Pancreas (tissue), 10 donors: ENCODE measurements around the gene RNF114. TPM values are rescaled to one million over a fixed set of nuclear protein-coding genes. Genes with fewer than 3 reads are reported as not detected.

Experiments
- ATAC-seq, 4 donors: fragments of 200-7000 bp; cut with Tn5 transposase; one replicate each; pipeline versions ENCODE4 v1.8.0 to v1.9.1; 2020; ENCODE audit warnings: mild to moderate bottlenecking in 4 of 4, moderate library complexity in 4 of 4
- DNase-seq, 6 donors: peaks; one replicate each; pipeline ENCODE4 v3.0.0-alpha.2; 2020
- FAIRE-seq: peaks from 2 replicates; lab custom pipeline; 2012; peaks lifted over from hg19 to GRCh38; lab: Jason Lieb, UNC
- H3K27ac ChIP-seq, 4 donors: fragments of 200-600 bp; sonication (generic); 1 replicate in 3 of 4; 2 replicates in 1 of 4; pipeline versions ENCODE4 v1.5.0 to v1.8.0; 2020
- H3K27me3 ChIP-seq, 4 donors: fragments of 200-600 bp; one replicate each; pipeline ENCODE4 v1.8.0; 2021
- H3K36me3 ChIP-seq, 3 donors: fragments of 200-600 bp; sonication (generic) in 1 of 3; one replicate each; pipeline versions ENCODE4 v1.5.0 to v1.8.0; 2020 to 2021
- H3K4me1 ChIP-seq, 3 donors: fragments of 200-600 bp; one replicate each; pipeline ENCODE4 v1.8.0; 2021
- H3K4me3 ChIP-seq, 4 donors: fragments of 200-600 bp; sonication (generic) in 2 of 4; one replicate each; pipeline versions ENCODE4 v1.5.0 to v1.8.0; 2020 to 2021
- H3K9me3 ChIP-seq, 4 donors: fragments of 200-600 bp; one replicate each; pipeline ENCODE4 v1.8.0; 2021
- WGBS, 2 donors: extraction: QIAGEN DNeasy Blood & Tissue Kit; methylation state at CpG; one replicate each; pipeline ENCODE4 v1.1.7; 2013; 5-methylcytosine and 5-hydroxymethylcytosine counted together
- intact Hi-C, 3 donors: fragments of 100-400 bp; cut with DNase I; formaldehyde crosslinking; loops; one replicate each; pipeline versions ENCODE4 v1.11.1 to v1.14.2; 2022
- polyA plus RNA-seq, 2 donors: library from polyadenylated mRNA; stranded (reverse); fragments of 200-250 nt; gene quantifications; one replicate each; pipeline ENCODE4 v1.2.3, GENCODE V29; 2013
- total RNA-seq, 6 donors: library from RNA; stranded (reverse); fragmentation: NEBNext Ultra II Directional in 4 of 6; extraction: Animal tissue kit (Norgen Biotek cat#: 25700) in 4 of 6; gene quantifications; one replicate each; pipeline versions ENCODE4 v1.2.1 to v1.2.4, GENCODE V29; 2021 to 2023
- TF ChIP-seq, protein P1 (sequence below), 4 donors: fragments of 200-600 bp; sonication (generic) in 3 of 4; IDR thresholded peaks; one replicate each; pipeline versions ENCODE4 v1.5.0 to v1.8.0; 2021; ENCODE audit warnings: antibody characterized with exemption in 4 of 4
- donor health status: healthy with polysubstance abuse.
- donor health status: DM: no; HTN: no; CAD: no; lungs with moderate emphysema.
- donor health status: DM: no; HTN: no; CAD: no.
- donor health status: control.
- donor health status: control.
- donor health status: Bipolar disorder and iron deficiency.
- donor health status: DM: yes; HTN: yes; CAD: no.
- donor health status: DM: no; HTN: no; CAD: no.
- donor health status: DM: no; HTN: no; CAD: no.
- donor health status: DM: yes; HTN: yes; CAD: no.

Gene RNF114
- total and polyA plus RNA-seq, 8 donors, result 33.3 to 61.9 (median 44.0) TPM

DNA sequence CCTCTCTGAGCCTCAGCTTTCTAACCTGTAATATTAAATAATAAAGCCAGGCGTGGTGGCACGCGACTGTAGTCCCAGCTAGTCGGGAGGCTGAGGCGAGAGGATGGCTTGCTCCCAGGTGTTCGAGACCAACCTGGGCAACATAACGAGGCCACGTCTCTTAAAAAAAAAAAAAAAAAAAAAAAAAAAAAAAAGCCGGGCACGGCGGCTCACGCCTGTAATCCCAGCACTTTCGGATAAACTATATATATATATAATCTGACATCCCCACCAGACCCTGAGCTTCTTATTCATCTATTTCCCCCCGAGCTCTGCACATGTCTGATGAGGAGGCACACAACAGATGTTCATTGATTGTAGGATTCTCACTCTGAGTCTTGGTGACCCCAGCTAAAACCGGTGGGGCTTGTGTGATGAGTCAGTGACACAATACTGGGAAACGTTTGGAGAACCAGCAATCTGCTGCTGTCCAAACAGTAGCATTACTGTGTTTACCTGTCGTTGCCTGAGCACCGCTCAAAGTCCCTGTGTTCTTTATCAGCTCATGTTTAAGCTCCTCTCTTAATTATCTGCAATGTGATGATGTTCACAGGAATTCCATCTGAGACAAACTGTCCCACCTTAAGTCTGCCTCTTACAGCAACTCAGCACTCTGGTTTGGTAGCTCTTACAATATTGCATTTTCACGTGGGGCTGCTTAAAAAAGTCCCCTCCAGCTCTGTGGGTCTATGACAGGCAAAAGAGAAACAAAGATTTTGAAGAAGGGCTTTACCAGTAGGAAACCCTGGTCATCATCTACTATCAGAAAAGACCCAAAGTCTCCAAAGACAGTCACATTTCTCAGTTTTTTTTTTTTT lies 19.8 kb upstream of the RNF114 start:
- ATAC-seq (peak; percentile 63 to 85 (median 68)), DNase-seq (peak in 5 of 6 donors; percentile 55 to 76 (median 59)), FAIRE-seq (no peak)
- intact Hi-C loops, result no loop called here
- Histone ChIP-seq H3K4me3 (peak overlapping the region; percentile 99 to 100 (median 100)), H3K36me3 (no peaks in the 10 kb centered on the region), H3K27ac (peak overlapping the region; percentile 99 to 100 (median 100)), H3K9me3 (no peaks in the 10 kb centered on the region), H3K4me1 (peaks cover 0 to 17% (median 9%) of the 10 kb centered on the region in 3 donors), H3K27me3 (no peaks in the 10 kb centered on the region)
- TF ChIP-seq, protein P1, sequence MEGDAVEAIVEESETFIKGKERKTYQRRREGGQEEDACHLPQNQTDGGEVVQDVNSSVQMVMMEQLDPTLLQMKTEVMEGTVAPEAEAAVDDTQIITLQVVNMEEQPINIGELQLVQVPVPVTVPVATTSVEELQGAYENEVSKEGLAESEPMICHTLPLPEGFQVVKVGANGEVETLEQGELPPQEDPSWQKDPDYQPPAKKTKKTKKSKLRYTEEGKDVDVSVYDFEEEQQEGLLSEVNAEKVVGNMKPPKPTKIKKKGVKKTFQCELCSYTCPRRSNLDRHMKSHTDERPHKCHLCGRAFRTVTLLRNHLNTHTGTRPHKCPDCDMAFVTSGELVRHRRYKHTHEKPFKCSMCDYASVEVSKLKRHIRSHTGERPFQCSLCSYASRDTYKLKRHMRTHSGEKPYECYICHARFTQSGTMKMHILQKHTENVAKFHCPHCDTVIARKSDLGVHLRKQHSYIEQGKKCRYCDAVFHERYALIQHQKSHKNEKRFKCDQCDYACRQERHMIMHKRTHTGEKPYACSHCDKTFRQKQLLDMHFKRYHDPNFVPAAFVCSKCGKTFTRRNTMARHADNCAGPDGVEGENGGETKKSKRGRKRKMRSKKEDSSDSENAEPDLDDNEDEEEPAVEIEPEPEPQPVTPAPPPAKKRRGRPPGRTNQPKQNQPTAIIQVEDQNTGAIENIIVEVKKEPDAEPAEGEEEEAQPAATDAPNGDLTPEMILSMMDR (IDR thresholded peaks at IDR 0.05), result no peak
- 9 to 11% methylated on average over 19 of the region's 19 CpGs for WGBS, 2 donors

DNA sequence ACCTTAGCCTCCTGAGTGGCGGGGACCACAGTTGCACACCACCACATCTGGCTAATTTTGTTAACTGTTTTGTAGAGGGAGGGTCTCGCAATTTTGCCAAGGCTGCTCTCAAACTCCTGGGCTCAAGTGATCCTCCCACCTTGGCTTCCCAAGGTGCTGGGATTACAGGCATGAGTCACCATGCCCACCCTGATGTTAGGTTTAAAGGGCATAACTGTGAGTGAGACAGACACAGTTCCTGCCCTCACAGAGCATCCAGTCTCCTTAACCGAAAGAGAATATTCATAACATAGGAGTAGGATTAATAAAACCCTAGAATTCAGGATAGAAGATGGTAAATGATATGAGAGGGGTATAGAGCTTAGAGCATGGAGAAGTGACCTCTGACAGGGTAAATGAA lies 17.8 kb upstream of the RNF114 start:
- intact Hi-C loops, result no loop called here
- Histone ChIP-seq H3K27me3 (no peaks in the 10 kb centered on the region), H3K27ac (no peak overlapping the region), H3K36me3 (no peaks in the 10 kb centered on the region), H3K4me1 (peaks cover 0 to 17% (median 5%) of the 10 kb centered on the region in 3 donors), H3K9me3 (no peaks in the 10 kb centered on the region), H3K4me3 (no peak overlapping the region)
- DNase-seq (no peak), ATAC-seq (no peak), FAIRE-seq (no peak)
- TF ChIP-seq, protein P1 (IDR thresholded peaks at IDR 0.05), result no peak
- WGBS, 2 donors, result 95 to 96% methylated on average over 3 of the region's 3 CpGs

DNA sequence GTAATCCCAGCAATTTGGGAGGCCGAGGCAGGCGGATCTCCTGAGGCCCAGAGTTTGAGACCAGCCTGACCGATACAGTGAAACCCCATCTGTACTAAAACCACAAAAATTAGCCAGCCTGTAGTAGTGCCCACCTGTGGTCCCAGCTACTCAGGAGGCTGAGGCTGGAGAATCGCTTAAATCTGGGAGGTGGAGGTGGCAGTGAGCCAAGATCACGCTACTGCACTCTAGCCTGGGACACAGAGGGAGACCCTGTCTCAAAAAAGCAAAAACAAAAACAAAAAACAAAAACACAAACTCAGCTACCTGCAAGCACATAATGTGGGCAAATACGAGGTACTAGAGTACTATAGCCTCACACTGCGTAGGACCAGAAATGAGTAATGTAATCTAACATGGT lies 17.2 kb upstream of the RNF114 start:
- Histone ChIP-seq H3K9me3 (no peaks in the 10 kb centered on the region), H3K36me3 (no peaks in the 10 kb centered on the region), H3K27ac (no peak overlapping the region), H3K4me3 (no peak overlapping the region), H3K4me1 (peaks cover 0 to 14% (median 0%) of the 10 kb centered on the region in 3 donors), H3K27me3 (no peaks in the 10 kb centered on the region)
- 67 to 70% methylated on average over 7 of the region's 7 CpGs for WGBS, 2 donors
- intact Hi-C loops, result no loop called here
- ATAC-seq, result no peak
- no peak for DNase-seq
- FAIRE-seq, result no peak
- TF ChIP-seq, protein P1 (IDR thresholded peaks at IDR 0.05), result no peak

DNA sequence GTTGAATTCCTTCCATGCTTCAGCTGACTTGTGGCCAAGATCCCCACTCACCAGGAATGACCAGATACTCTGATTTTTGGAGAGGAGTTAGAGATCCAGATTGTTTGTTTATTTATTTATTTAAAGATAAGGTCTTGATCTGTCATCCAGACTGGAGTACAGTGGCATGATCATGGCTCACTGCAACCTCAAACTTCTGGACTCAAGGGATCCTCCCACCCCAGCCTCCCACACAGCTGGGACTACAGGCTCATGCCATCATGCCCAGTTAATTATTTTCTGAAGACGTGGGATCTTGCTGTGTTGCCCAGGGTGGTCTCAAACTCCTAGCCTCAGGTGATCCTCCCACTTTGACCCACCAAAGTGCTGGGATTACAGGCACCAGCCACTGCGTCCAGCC lies 16.7 kb upstream of the RNF114 start:
- intact Hi-C loops, result no loop called here
- Histone ChIP-seq H3K9me3 (no peaks in the 10 kb centered on the region), H3K27me3 (no peaks in the 10 kb centered on the region), H3K36me3 (no peaks in the 10 kb centered on the region), H3K4me1 (peaks cover 0 to 9% (median 0%) of the 10 kb centered on the region in 3 donors), H3K27ac (no peak overlapping the region), H3K4me3 (no peak overlapping the region)
- WGBS, 2 donors, result 71 to 81% methylated on average over 2 of the region's 2 CpGs
- ATAC-seq (no peak), DNase-seq (peak in 1 of 6 donors; percentile 12), FAIRE-seq (no peak)
- TF ChIP-seq, protein P1 (IDR thresholded peaks at IDR 0.05), result no peak

DNA sequence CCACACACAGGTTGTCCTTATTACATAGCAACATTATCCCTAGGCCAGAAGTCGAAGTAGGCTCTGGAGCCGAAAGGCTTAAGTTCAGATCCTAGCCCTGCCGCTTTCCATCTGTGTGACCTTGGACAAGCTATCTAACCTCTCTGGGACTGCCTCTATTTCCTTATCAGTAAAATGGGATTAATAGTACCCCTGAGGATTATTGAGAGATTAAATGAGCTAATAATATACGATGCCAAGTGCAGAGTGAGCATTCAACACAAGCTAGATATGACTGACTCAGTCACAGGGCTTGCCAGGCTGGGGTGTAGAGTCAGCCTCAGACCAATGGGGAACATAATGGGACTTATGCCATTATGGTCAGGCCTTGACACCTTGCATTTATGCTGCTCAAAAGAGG lies 11.9 kb upstream of the RNF114 start:
- Histone ChIP-seq H3K9me3 (no peaks in the 10 kb centered on the region), H3K27me3 (no peaks in the 10 kb centered on the region), H3K27ac (no peak overlapping the region), H3K4me1 (no peaks in the 10 kb centered on the region), H3K36me3 (no peaks in the 10 kb centered on the region), H3K4me3 (no peak overlapping the region)
- TF ChIP-seq, protein P1 (IDR thresholded peaks at IDR 0.05), result no peak
- intact Hi-C loops, result no loop called here
- FAIRE-seq (no peak), DNase-seq (no peak), ATAC-seq (no peak)
- 67 to 72% methylated on average over 4 of the region's 4 CpGs for WGBS, 2 donors
